ENCODE results near the gene BLMH.

Gene BLMH

DNA sequence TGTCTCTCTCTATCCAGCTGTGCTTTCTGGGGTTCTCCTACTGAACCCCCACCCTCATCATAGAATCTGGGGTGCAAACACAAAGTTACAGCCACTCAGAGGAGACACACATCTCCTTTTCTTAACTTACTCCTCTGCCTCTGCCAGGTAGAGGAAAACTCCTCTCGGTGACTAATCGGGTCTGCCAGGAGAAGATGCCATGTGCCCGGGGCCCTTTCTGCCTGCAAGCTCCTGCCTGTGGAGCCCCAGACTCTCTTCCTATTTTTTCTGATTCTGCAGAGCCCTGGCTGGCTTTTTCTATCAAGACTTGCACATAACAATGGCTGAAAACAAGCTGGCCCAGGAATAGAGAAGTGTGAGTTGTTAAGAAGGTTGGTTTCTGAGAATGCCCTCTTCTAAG is 66.6 kb downstream of the BLMH start:
- Mint-ChIP-seq H3K9me3 (no peaks in the 10 kb centered on the region), H3K4me1 (ENCODE audit: low read depth) (peaks cover 16% of the 10 kb centered on the region), H3K27ac (no peak overlapping the region), H3K4me3 (no peak overlapping the region), H3K36me3 (ENCODE audit: low read depth) (no peaks in the 10 kb centered on the region), H3K27me3 (peaks cover 4% of the 10 kb centered on the region)
- intact Hi-C loops (cut with micrococcal nuclease): no loop called here

DNA sequence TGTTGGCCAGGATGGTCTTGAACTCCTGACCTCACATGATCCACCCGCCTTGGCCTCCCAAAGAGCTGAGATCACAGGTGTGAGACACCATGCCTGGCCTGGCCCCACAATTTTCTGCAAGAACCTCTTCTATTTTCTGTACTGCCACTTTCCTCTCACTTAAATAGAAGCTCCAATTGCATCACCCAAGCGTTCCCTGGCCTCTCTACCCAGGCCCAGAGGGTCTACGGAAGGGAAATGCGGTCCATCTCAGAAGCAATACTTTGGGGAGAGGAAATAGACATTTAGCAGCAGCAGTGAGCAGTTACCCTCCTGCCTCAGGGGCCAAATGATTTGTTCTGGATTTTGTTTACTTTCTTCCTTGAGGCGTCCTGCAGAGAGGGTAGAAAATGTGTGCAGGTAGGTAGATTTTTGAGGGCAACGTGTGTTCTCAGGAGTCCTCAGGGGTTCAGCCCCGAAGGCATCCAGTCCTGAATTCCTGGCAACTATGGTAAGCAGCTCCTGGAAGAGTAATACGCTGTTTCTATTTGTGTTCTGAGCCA is 67.3 kb downstream of the BLMH start:
- Mint-ChIP-seq H3K36me3 (ENCODE audit: low read depth) (no peaks in the 10 kb centered on the region), H3K27me3 (peaks cover 4% of the 10 kb centered on the region), H3K4me1 (ENCODE audit: low read depth) (peaks cover 11% of the 10 kb centered on the region), H3K4me3 (no peak overlapping the region), H3K27ac (no peak overlapping the region), H3K9me3 (no peaks in the 10 kb centered on the region)
- intact Hi-C loops (cut with micrococcal nuclease): no loop called here

DNA sequence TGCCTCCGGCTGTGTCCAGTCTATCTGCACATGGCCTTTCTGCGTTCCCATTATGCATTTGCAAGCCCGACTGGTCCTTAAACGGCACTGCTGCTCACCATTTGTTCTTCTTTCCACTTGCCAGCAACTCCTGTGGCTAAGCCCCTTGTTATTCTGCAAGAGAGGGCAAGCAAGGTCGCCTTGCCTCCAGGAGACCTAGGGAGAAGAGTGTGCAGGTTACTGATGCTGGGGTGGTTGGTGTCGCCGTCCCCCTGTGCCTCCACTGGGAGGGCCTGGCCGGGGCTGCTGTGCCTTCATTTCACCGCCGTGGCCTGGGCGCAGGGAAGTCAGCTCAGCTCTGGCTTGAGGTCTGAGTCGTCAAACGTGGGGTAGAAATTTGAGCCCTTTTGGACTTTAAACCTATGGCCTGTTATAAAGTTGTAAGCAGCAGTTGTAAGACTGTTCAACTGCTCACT is 69.0 kb downstream of the BLMH start:
- Mint-ChIP-seq H3K36me3 (ENCODE audit: low read depth) (no peaks in the 10 kb centered on the region), H3K9me3 (no peaks in the 10 kb centered on the region), H3K27ac (no peak overlapping the region), H3K4me1 (ENCODE audit: low read depth) (no peaks in the 10 kb centered on the region), H3K4me3 (no peak overlapping the region), H3K27me3 (peaks cover 4% of the 10 kb centered on the region)
- intact Hi-C loops (cut with micrococcal nuclease): no loop called here

DNA sequence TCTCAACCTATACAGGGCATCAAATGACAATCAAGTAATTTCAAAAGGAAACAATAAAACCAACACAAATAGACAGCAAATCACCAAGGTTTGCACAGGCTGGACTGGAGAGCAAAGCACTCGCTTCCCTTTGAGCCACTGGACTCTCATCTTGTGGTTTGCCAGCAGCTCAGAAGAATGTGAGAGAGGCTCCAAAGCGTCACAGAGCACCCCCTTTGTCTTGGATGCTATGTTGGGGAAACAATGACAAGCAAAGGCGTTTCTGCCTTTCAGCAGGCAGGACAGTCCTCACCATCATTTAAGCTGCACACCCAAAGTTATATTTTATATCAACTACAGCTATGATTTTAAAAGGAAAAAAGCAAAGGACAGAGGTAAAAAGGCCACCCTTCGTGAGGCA is 69.5 kb downstream of the BLMH start:
- Mint-ChIP-seq H3K9me3 (no peaks in the 10 kb centered on the region), H3K27me3 (peaks cover 4% of the 10 kb centered on the region), H3K4me1 (ENCODE audit: low read depth) (no peaks in the 10 kb centered on the region), H3K27ac (no peak overlapping the region), H3K4me3 (no peak overlapping the region), H3K36me3 (ENCODE audit: low read depth) (no peaks in the 10 kb centered on the region)
- intact Hi-C loops (cut with micrococcal nuclease): no loop called here

DNA sequence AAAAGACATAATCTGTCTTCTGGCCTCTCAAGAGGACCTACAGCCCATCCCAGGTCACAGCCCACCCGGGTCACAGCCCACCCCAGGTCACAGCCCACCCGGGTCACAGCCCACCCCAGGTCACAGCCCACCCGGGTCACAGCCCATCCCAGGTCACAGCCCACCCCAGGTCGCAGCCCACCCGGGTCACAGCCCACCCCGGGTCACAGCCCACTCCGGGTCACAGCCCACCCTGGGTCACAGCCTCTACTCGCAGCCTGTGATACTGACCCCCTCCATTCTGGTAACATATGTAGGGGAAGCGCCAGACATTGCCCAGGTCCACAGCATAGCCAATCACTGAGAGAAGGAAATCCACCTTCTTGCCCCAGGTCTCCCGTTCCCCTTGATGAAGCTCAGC is 70.4 kb downstream of the BLMH start:
- no peak overlapping the region for H3K27ac Mint-ChIP-seq
- peaks cover 2% of the 10 kb centered on the region for H3K27me3 Mint-ChIP-seq
- H3K4me1 Mint-ChIP-seq (ENCODE audit: low read depth): no peaks in the 10 kb centered on the region
- H3K9me3 Mint-ChIP-seq: no peaks in the 10 kb centered on the region
- intact Hi-C loops (cut with micrococcal nuclease): no loop called here
- no peaks in the 10 kb centered on the region for H3K36me3 Mint-ChIP-seq (ENCODE audit: low read depth)
- H3K4me3 Mint-ChIP-seq: no peak overlapping the region

DNA sequence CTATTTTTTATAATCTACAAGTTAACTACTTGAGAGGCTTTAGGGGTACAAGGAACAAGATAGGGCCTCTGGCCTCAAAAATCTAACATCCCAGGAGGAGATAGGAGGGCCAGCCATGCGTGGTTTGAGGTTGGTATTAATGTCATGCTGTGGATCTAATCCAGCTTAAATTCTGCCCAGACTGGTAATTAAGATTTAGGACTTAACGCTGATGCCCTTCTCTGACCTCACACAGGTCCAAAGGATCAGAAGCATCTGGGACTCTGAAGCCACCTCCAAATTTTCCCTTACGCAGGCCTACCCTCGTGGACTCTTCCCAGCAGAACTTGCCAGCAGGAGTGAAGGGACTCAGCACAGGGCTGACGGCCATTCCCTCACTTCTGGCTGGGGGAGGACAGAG is 71.3 kb downstream of the BLMH start:
- H3K4me1 Mint-ChIP-seq (ENCODE audit: low read depth): no peaks in the 10 kb centered on the region
- H3K4me3 Mint-ChIP-seq: no peak overlapping the region
- H3K36me3 Mint-ChIP-seq (ENCODE audit: low read depth): no peaks in the 10 kb centered on the region
- peaks cover 2% of the 10 kb centered on the region for H3K27me3 Mint-ChIP-seq
- H3K9me3 Mint-ChIP-seq: no peaks in the 10 kb centered on the region
- intact Hi-C loops (cut with micrococcal nuclease): no loop called here
- no peak overlapping the region for H3K27ac Mint-ChIP-seq

DNA sequence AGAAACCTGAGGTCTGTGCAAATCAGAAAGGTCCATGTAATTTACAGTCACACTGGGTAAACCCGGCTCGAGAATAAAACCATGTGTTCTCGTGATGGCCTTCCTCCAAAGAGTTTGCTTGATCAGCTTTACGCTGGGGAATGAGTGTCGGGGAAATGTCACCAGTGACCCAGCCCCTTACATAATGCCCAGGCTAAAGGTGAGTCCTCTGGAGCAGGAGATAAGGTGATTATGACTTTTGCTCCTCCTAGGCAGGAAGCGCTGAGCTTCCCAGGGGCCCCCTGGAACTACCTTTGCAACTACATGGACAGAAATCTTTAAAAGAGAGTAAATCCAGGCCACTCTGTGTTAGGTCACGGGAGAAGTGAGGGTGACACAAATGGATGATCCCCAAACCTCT is 71.9 kb downstream of the BLMH start:
- intact Hi-C loops (cut with micrococcal nuclease): no loop called here
- H3K9me3 Mint-ChIP-seq: no peaks in the 10 kb centered on the region
- H3K27me3 Mint-ChIP-seq: no peaks in the 10 kb centered on the region
- no peak overlapping the region for H3K27ac Mint-ChIP-seq
- no peaks in the 10 kb centered on the region for H3K36me3 Mint-ChIP-seq (ENCODE audit: low read depth)
- no peaks in the 10 kb centered on the region for H3K4me1 Mint-ChIP-seq (ENCODE audit: low read depth)
- no peak overlapping the region for H3K4me3 Mint-ChIP-seq

DNA sequence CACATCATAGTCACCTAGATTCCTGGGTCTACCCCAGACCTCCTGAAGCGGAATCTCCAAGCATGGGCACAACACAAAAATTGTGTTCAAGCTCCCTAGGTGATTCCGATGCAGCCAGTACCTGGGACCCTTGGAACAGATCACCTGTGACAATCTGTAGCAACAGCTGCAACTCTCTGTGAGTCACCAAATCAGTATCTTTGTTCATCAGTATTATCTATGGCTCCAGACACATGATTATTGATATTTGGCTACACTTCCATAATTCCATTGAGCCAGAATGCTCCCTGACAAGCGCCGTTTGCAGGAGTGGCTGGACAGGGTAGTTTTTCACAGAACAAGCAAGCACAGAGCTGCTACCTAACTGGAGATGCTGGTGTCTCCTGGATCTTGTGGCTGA is 72.4 kb downstream of the BLMH start:
- H3K27me3 Mint-ChIP-seq: no peaks in the 10 kb centered on the region
- H3K4me1 Mint-ChIP-seq (ENCODE audit: low read depth): no peaks in the 10 kb centered on the region
- H3K36me3 Mint-ChIP-seq (ENCODE audit: low read depth): no peaks in the 10 kb centered on the region
- intact Hi-C loops (cut with micrococcal nuclease): no loop called here
- no peak overlapping the region for H3K27ac Mint-ChIP-seq
- H3K4me3 Mint-ChIP-seq: no peak overlapping the region
- H3K9me3 Mint-ChIP-seq: no peaks in the 10 kb centered on the region

DNA sequence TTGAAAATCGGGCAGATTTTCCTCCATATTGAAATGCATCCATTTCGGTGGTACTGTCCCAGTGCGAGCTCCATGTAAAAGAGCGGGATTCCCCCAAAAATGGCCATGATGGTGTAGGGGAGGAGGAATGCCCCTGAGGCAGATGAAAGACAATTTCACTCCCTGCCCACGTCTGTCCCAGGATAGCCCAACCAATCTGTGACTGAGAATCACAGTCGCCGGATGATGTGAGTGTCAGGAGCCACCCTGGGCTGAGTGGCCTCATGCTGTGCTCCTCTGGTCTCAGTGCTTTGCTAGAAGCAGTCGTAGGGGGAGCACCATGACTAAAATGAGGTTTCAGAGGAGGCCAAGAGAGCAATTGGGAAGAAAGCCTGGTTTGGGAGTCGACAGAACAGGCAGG is 72.9 kb downstream of the BLMH start:
- Mint-ChIP-seq H3K4me1 (ENCODE audit: low read depth) (no peaks in the 10 kb centered on the region), H3K27me3 (no peaks in the 10 kb centered on the region), H3K27ac (no peak overlapping the region), H3K4me3 (no peak overlapping the region), H3K9me3 (no peaks in the 10 kb centered on the region), H3K36me3 (ENCODE audit: low read depth) (no peaks in the 10 kb centered on the region)
- intact Hi-C loops (cut with micrococcal nuclease): no loop called here

DNA sequence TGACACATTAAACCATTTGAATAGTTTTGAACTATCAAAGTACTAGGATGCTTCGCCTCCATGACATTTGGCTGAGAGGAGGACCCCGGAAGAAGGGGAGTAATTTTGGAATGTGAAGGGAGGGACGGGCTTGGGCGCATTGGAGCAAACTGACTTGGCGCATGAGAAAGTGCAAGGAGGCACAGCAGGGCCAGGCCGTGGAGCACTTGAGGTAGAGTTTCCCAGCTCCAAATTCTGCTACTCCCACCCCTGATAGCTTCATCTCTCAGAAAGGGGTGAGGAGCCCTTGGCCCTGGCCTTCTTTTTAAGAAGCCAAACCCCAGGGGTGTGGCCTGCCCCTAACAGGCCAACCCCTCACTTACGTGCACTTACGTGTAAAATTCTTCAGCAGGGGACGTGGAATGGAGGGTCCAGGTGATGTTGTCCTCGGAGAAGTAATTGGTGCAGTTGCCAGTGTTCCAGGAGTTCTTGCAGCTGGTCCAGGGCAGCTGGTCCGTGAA is 73.9 kb downstream of the BLMH start:
- Mint-ChIP-seq H3K36me3 (ENCODE audit: low read depth) (no peaks in the 10 kb centered on the region), H3K4me1 (ENCODE audit: low read depth) (no peaks in the 10 kb centered on the region), H3K9me3 (no peaks in the 10 kb centered on the region), H3K4me3 (no peak overlapping the region), H3K27me3 (peaks cover 1% of the 10 kb centered on the region), H3K27ac (no peak overlapping the region)
- intact Hi-C loops (cut with micrococcal nuclease): no loop called here

DNA sequence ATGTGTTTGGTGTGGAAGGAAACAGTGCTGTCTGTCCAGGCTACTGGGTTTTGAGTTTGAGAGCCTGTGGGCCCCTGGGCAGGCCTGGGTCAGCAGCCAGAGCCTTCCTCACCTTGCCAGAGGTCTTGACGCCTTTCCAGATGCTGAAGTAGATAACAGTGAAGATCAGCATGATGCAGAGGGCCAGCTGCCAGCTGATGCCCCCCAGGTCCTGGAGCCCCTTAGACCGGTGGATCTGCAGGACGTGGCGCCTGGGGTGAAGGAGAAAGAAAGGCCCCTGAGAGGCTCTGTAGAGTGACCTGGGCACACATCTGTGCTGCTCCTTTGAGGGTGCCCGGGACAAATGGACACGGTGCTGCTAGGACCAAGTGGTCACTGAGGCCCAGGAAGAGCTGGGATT is 74.7 kb downstream of the BLMH start:
- H3K4me3 Mint-ChIP-seq: no peak overlapping the region
- H3K9me3 Mint-ChIP-seq: no peaks in the 10 kb centered on the region
- intact Hi-C loops (cut with micrococcal nuclease): no loop called here
- no peak overlapping the region for H3K27ac Mint-ChIP-seq
- H3K4me1 Mint-ChIP-seq (ENCODE audit: low read depth): no peaks in the 10 kb centered on the region
- H3K27me3 Mint-ChIP-seq: peaks cover 1% of the 10 kb centered on the region
- no peaks in the 10 kb centered on the region for H3K36me3 Mint-ChIP-seq (ENCODE audit: low read depth)

DNA sequence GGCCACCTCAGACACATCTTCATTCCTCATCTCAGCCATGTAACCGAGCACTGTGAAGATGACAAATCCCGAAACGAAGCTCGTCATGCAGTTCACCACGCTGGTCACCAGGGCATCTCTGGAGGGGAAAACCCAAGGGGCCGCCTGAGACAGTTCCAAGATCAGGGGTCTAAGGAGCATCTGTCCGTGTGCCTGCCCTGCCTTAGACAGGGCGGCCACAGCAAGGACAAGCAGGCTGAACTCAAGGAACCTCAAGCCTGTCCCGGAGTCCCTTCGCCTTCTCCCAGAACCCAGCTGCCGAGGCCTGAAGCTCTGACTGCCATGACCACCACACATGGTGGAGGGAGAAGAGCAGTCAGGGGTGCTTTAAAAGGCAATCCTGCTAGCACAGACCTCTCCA is 79.0 kb downstream of the BLMH start:
- Mint-ChIP-seq H3K4me1 (ENCODE audit: low read depth) (peaks cover 8% of the 10 kb centered on the region), H3K9me3 (no peaks in the 10 kb centered on the region), H3K27me3 (peaks cover 14% of the 10 kb centered on the region), H3K27ac (no peak overlapping the region), H3K4me3 (no peak overlapping the region), H3K36me3 (ENCODE audit: low read depth) (no peaks in the 10 kb centered on the region)
- intact Hi-C loops (cut with micrococcal nuclease): no loop called here

DNA sequence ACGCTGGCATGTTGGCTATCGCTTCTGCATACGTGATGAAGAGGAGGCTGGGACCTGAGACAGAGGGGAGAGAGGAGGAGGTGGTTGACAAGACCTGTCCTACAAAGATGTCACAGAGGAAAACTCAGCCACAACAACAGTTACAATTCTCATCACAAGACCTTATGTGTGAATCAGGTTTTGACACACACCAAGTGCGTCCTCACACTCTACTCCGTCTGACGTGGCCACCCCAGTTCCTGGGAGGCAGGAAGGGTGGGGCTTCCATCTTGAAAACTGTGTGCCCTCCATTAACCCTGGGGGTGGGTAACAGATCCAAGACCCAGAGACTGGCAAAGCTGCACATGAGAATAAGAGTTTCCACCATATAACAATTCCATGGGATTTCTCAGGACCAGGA is 80.4 kb downstream of the BLMH start:
- Mint-ChIP-seq H3K9me3 (no peaks in the 10 kb centered on the region), H3K36me3 (ENCODE audit: low read depth) (no peaks in the 10 kb centered on the region), H3K4me3 (no peak overlapping the region), H3K27me3 (peaks cover 24% of the 10 kb centered on the region), H3K27ac (no peak overlapping the region), H3K4me1 (ENCODE audit: low read depth) (peaks cover 12% of the 10 kb centered on the region)
- intact Hi-C loops (cut with micrococcal nuclease): no loop called here

DNA sequence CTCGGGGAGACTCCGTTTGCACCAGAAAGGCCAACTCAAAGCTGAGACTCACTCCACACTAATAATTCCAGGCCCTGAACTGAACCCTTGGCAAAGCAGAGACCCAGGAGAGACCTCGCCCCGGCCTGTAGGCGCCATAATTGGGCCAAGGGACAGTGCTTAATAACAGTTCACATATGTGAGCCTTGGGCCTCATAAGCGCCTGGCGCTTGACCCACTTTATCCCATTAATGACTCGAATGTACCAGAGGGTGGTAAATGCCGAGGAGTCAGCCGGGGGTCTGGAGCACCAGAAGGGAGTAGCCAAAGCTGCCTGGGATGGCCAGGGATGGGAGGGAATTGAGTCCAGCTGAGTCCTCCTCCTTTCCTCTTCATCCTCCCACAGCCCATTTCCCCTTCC is 80.8 kb downstream of the BLMH start:
- H3K36me3 Mint-ChIP-seq (ENCODE audit: low read depth): no peaks in the 10 kb centered on the region
- peaks cover 29% of the 10 kb centered on the region for H3K27me3 Mint-ChIP-seq
- intact Hi-C loops (cut with micrococcal nuclease): no loop called here
- no peak overlapping the region for H3K4me3 Mint-ChIP-seq
- H3K9me3 Mint-ChIP-seq: no peaks in the 10 kb centered on the region
- peaks cover 12% of the 10 kb centered on the region for H3K4me1 Mint-ChIP-seq (ENCODE audit: low read depth)
- no peak overlapping the region for H3K27ac Mint-ChIP-seq

DNA sequence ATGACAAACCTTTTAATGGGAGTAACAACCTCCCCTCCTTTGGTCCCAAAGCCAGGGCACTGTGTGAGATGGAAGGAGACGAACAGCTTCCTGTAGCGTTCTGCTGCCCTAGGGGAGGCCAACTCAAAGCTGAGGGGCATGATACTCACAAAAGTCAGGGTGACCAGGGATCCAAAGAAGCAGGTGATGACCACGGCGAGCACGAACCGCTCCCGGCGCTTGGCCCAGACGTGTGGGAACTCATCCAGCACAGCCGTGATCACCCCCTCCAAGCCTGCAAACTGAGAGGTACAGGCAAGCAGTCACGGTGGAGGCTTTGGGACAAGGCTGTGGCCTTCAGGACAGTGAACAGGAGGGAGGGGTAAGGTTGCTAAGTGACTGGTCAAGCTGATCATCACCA is 81.4 kb downstream of the BLMH start:
- peaks cover 33% of the 10 kb centered on the region for H3K27me3 Mint-ChIP-seq
- H3K36me3 Mint-ChIP-seq (ENCODE audit: low read depth): no peaks in the 10 kb centered on the region
- H3K27ac Mint-ChIP-seq: no peak overlapping the region
- H3K4me3 Mint-ChIP-seq: no peak overlapping the region
- intact Hi-C loops (cut with micrococcal nuclease): no loop called here
- no peaks in the 10 kb centered on the region for H3K9me3 Mint-ChIP-seq
- H3K4me1 Mint-ChIP-seq (ENCODE audit: low read depth): peaks cover 12% of the 10 kb centered on the region
